Suprapubic skin (tissue), 4 donors: ENCODE measurements around the gene OR1E2. TPM values are rescaled to one million over a fixed set of nuclear protein-coding genes. Genes with fewer than 3 reads are reported as not detected.
"Not testable (repeated sequence)": the region's sequence is repeated elsewhere in the genome, so short reads cannot be mapped to it uniquely, and the experiment has no call there.

ENCODE experiments used
- DNase-seq, 2 donors: peaks; one replicate each; pipeline ENCODE4 v3.0.0-alpha.2; 2019; ENCODE audit warnings: low spot score in 2 of 2
- H3K27ac ChIP-seq: fragments of 200-600 bp; sonication (generic); one replicate; pipeline ENCODE4 v1.5.1; 2019
- H3K27me3 ChIP-seq: fragments of 200-600 bp; sonication (generic); one replicate; pipeline ENCODE4 v1.5.1; 2019
- H3K36me3 ChIP-seq: fragments of 200-600 bp; sonication (generic); one replicate; pipeline ENCODE4 v1.5.1; 2019
- H3K4me1 ChIP-seq: fragments of 200-600 bp; sonication (generic); one replicate; pipeline ENCODE4 v1.5.1; 2019
- H3K4me3 ChIP-seq: fragments of 200-600 bp; sonication (generic); one replicate; pipeline ENCODE4 v1.5.1; 2019; ENCODE audit warnings: mild to moderate bottlenecking
- H3K9me3 ChIP-seq: fragments of 200-600 bp; sonication (generic); one replicate; pipeline ENCODE4 v1.5.1; 2019
- CTCF ChIP-seq, 2 donors: fragments of 200-600 bp in 1 of 2; fragments of 450-650 bp in 1 of 2; sonication (generic) in 1 of 2; IDR thresholded peaks; one replicate each; pipeline ENCODE4 v1.5.1; 2016 to 2019; ENCODE audit warnings: antibody characterized with exemption in 2 of 2, mild to moderate bottlenecking in 1 of 2, moderate library complexity in 1 of 2
- EP300 ChIP-seq: sonication (generic); formaldehyde crosslinking; IDR thresholded peaks from one replicate; pipeline ENCODE4 v1.6.1; 2017; ENCODE audit warnings: antibody characterized with exemption
- POLR2A ChIP-seq, 2 donors: fragments of 450-650 bp; IDR thresholded peaks; one replicate each; pipeline ENCODE4 v1.6.1; 2017; ENCODE audit warnings: antibody characterized with exemption in 2 of 2, mild to moderate bottlenecking in 2 of 2, moderate library complexity in 2 of 2
- POLR2AphosphoS5 ChIP-seq, 3 donors: sonication (generic); formaldehyde crosslinking; IDR thresholded peaks; one replicate each; pipeline ENCODE4 v1.6.1; 2017; ENCODE audit warnings: antibody characterized with exemption in 3 of 3
- WGBS: methylation state at CpG from one replicate; pipeline ENCODE4 v1.1.5; 2018; 5-methylcytosine and 5-hydroxymethylcytosine counted together
- total RNA-seq, 4 donors: library from RNA; depleted of rRNA; stranded (reverse); fragments of >200 nt; gene quantifications; one replicate each; pipeline ENCODE4 v1.1.0, GENCODE V29; 2016

Gene OR1E2
- total RNA-seq, 4 donors from 2014 or later: 2.1 TPM; not detected in 3

GRCh38 chr17:3447625-3448024, 14.0 kb upstream of the OR1E2 start:
- TF ChIP-seq POLR2AphosphoS5 (IDR thresholded peaks at IDR 0.05): no peak
- no peak for TF ChIP-seq EP300
- no peak for TF ChIP-seq POLR2A (IDR thresholded peaks at IDR 0.05)
- no peak for TF ChIP-seq CTCF (IDR thresholded peaks at IDR 0.05)
- Histone ChIP-seq H3K27ac (no peak overlapping the region), H3K4me1 (no peaks in the 10 kb centered on the region), H3K27me3 (no peaks in the 10 kb centered on the region), H3K4me3 (no peak overlapping the region), H3K36me3 (no peaks in the 10 kb centered on the region), H3K9me3 (no peaks in the 10 kb centered on the region)
- DNase-seq: no peak
- 47% methylated on average over 2 of the region's 2 CpGs for WGBS

- Histone ChIP-seq H3K27me3 (peaks cover 3% of the 10 kb centered on the region), H3K4me3 (no peak overlapping the region), H3K9me3 (no peaks in the 10 kb centered on the region), H3K4me1 (no peaks in the 10 kb centered on the region), H3K27ac (no peak overlapping the region), H3K36me3 (no peaks in the 10 kb centered on the region)
- no peak for TF ChIP-seq EP300
- no peak for DNase-seq
- 57% methylated on average over 2 of the region's 2 CpGs for WGBS
These were observed 6.8 kb upstream of the OR1E2 start for GRCh38 chr17:3440451-3440850.

- Histone ChIP-seq H3K4me1 (no peaks in the 10 kb centered on the region), H3K9me3 (no peaks in the 10 kb centered on the region), H3K27ac (no peak overlapping the region), H3K36me3 (no peaks in the 10 kb centered on the region), H3K4me3 (no peak overlapping the region), H3K27me3 (peaks cover 3% of the 10 kb centered on the region)
- 62% methylated on average over 1 of the region's 1 CpG for WGBS
- DNase-seq: no peak
- TF ChIP-seq POLR2AphosphoS5 (IDR thresholded peaks at IDR 0.05) (no peak), EP300 (no peak), CTCF (IDR thresholded peaks at IDR 0.05) (no peak), POLR2A (IDR thresholded peaks at IDR 0.05) (no peak)
These were observed 4.7 kb upstream of the OR1E2 start for GRCh38 chr17:3438368-3438767.

GRCh38 chr17:3433215-3433614, 426 bp downstream of the OR1E2 start:
- not testable (repeated sequence) for H3K36me3 ChIP-seq, H3K4me1 ChIP-seq, H3K9me3 ChIP-seq, H3K4me3 ChIP-seq, H3K27me3 ChIP-seq, DNase-seq, H3K27ac ChIP-seq
- WGBS: 36% methylated on average over 7 of the region's 7 CpGs

GRCh38 chr17:3418222-3418621, 15.4 kb downstream of the OR1E2 start:
- H3K36me3 ChIP-seq: no peaks in the 10 kb centered on the region
- TF ChIP-seq EP300: no peak
- TF ChIP-seq POLR2AphosphoS5 (IDR thresholded peaks at IDR 0.05): no peak
- no peak for TF ChIP-seq POLR2A (IDR thresholded peaks at IDR 0.05)
- TF ChIP-seq CTCF (IDR thresholded peaks at IDR 0.05): no peak
- 82% methylated on average over 2 of the region's 2 CpGs for WGBS
- no peak overlapping the region for H3K27ac ChIP-seq
- H3K4me1 ChIP-seq: no peaks in the 10 kb centered on the region
- peaks cover 6% of the 10 kb centered on the region for H3K27me3 ChIP-seq
- H3K4me3 ChIP-seq: no peak overlapping the region
- no peaks in the 10 kb centered on the region for H3K9me3 ChIP-seq
- DNase-seq: no peak

GRCh38 chr17:3415610-3416009, 18.0 kb downstream of the OR1E2 start:
- Histone ChIP-seq H3K4me1 (no peaks in the 10 kb centered on the region), H3K27me3 (peaks cover 6% of the 10 kb centered on the region), H3K9me3 (no peaks in the 10 kb centered on the region), H3K27ac (no peak overlapping the region), H3K4me3 (no peak overlapping the region), H3K36me3 (no peaks in the 10 kb centered on the region)
- TF ChIP-seq EP300 (no peak), POLR2AphosphoS5 (IDR thresholded peaks at IDR 0.05) (no peak), POLR2A (IDR thresholded peaks at IDR 0.05) (no peak)
- DNase-seq: no peak
- WGBS: 79% methylated on average over 5 of the region's 5 CpGs

- not testable (repeated sequence) for H3K27ac ChIP-seq, H3K4me1 ChIP-seq, H3K9me3 ChIP-seq, H3K4me3 ChIP-seq, H3K36me3 ChIP-seq, DNase-seq, H3K27me3 ChIP-seq
- no CpG with 5 or more reads among the region's 16 CpGs for WGBS
These were observed 21.4 kb downstream of the OR1E2 start for GRCh38 chr17:3412216-3412615.
